LNCaP clone FGC (cell line): ENCODE measurements around the gene BTBD3.

Source experiments
- DNase-seq: peaks from one replicate; pipeline ENCODE4 v3.0.0-alpha.2; 2011; ENCODE audit warnings: low read depth
- H3K4me3 ChIP-seq: 2 replicates; pipeline ENCODE4 v1.5.1; 2011; ENCODE audit warnings: mild to moderate bottlenecking, low read depth, low read length, control low read depth
- TF ChIP-seq, protein P1 (sequence below): IDR thresholded peaks from 2 replicates; pipeline ENCODE4 v1.5.1; 2012; ENCODE audit warnings: mild to moderate bottlenecking; ENCODE audit not compliant: control insufficient read depth, insufficient read depth; ENCODE audit errors: extremely low read depth

BTBD3 gene

DNA sequence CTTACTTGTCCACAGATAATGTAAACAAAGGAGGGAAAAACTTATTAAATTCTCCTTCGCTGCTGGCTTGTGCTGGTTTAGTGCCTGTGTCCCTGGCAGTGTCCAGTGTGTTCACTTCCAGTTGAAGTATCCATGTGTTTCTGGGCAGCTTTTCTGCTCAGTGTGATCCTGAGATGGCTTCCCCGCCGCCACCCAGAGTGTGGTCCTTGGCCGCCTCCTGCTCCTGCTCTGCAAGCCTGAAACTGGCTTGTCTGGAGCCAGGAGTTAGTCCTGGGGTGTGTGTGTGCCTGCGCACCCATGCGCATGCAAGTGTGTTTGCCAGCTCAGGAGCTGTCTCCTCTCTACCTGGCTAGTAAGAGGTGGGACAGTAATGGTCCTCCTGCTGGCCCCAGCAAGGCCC lies 7.2 kb downstream of the BTBD3 start:
- DNase-seq = no peak
- H3K4me3 ChIP-seq = no peak overlapping the region
- TF ChIP-seq, protein P1, sequence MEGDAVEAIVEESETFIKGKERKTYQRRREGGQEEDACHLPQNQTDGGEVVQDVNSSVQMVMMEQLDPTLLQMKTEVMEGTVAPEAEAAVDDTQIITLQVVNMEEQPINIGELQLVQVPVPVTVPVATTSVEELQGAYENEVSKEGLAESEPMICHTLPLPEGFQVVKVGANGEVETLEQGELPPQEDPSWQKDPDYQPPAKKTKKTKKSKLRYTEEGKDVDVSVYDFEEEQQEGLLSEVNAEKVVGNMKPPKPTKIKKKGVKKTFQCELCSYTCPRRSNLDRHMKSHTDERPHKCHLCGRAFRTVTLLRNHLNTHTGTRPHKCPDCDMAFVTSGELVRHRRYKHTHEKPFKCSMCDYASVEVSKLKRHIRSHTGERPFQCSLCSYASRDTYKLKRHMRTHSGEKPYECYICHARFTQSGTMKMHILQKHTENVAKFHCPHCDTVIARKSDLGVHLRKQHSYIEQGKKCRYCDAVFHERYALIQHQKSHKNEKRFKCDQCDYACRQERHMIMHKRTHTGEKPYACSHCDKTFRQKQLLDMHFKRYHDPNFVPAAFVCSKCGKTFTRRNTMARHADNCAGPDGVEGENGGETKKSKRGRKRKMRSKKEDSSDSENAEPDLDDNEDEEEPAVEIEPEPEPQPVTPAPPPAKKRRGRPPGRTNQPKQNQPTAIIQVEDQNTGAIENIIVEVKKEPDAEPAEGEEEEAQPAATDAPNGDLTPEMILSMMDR = no peak

DNA sequence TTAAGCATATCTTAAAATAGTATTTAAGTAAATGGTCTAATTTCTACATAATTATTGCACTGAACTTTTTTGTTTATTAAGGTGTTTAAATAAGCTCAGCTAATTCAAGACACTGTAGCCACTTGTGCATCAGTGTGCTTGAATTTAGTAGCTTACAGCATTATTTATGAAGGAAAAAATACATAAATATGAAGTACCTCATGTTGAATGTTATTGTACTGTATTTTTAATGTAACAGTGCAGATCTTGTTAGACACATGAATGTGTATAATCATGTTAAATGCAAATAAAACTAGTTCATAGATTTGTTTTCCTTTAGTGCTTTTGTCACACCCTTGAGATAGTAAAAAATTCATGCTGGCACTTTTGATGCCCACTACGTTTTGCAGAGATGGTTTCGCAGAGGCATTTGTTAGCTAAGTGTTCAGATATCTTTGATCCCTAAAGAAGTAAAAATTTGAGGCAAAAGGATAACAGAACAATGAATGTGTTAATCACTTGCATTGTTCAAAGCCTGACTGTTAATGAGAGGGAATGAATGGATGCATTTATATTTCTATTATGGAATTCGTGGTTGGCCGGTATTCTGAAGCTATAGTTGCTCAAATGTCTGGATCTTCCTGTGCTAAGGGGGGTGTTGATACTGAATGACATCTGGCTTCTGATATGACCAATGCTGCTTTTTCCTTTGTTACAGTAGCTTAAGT lies 8.8 kb downstream of the BTBD3 start:
- TF ChIP-seq, protein P1 = no peak
- no peak for DNase-seq
- H3K4me3 ChIP-seq = no peak overlapping the region

DNA sequence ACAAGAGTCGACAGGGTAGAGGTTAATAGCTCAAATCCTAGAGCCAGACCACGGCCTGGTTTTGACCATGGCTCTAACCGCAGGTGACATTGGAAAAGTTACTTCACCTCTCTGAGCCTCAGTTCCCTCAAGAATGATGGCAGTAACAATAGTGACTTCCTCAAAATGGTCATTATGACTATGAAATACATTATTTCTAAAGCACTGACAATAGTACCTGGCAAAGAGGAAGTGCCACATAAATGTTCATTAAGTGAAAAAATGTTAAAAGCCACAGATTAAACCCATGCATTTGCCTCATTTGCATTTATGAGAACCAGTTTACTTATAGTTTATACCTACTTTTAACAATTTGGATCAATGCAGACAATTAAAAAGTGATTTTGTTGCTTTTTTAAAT lies 12.3 kb downstream of the BTBD3 start:
- H3K4me3 ChIP-seq = no peak overlapping the region
- TF ChIP-seq, protein P1 = no peak
- no peak for DNase-seq

- TF ChIP-seq, protein P1 = no peak
- DNase-seq = no peak
Observed at GRCh38 chr20:11935212-11936154, 17.8 kb downstream of the BTBD3 start.

GRCh38 chr20:11936157-11936556 lies 18.5 kb downstream of the BTBD3 start:
- H3K4me3 ChIP-seq = no peak overlapping the region
- DNase-seq = no peak
- TF ChIP-seq, protein P1 = no peak

More at GRCh38 chr20:11935212-11936154, 17.8 kb downstream of the BTBD3 start:
- H3K4me3 ChIP-seq = no peak overlapping the region

DNA sequence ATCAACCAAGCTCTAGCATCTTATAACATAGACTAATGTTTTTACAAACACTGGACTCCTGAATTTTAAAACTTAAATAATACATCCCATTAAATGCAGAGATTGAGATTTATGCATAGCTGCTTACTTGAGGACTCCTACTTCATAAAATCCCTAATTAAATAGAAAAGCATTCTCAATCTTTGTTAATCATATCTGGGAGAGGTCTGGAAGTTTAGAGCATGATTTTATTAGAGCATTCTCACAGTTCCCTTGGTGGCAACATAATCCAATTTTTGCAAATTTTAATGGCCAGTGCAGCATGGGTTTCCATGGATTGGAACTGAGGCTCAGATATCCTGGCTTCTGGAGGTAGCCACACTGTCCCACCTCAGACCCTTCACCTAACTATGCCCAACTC lies 19.5 kb downstream of the BTBD3 start:
- H3K4me3 ChIP-seq = no peak overlapping the region
- TF ChIP-seq, protein P1 = no peak
- no peak for DNase-seq
